Muscle of back (tissue), 11 donors: ENCODE data around the gene SMIM41. TPM values are rescaled to one million over a fixed set of nuclear protein-coding genes. Genes with fewer than 3 reads are reported as not detected.
A peak's percentile ranks its signal among the peaks of the same experiment; 100 is the strongest.

Experiments used
- DNase-seq, 3 donors: peaks; one replicate each; pipeline versions ENCODE4 v3.0.0 to v3.0.0-alpha.2; 2013
- polyA plus RNA-seq, 10 donors: library from polyadenylated mRNA; unstranded; fragments of 120-200 nt; gene quantifications; one replicate each; pipeline ENCODE4 v1.2.1, GENCODE V29; 2013; ENCODE audit not compliant: insufficient read length in 10 of 10

SMIM41 gene
- polyA plus RNA-seq, 10 donors = 0.16 to 0.36 (median 0.20) TPM; not detected in 6

GRCh38 chr12:52062167-52063081, 17.1 kb upstream of the SMIM41 start:
- DNase-seq = peak in 1 of 3 donors; percentile 57

DNA sequence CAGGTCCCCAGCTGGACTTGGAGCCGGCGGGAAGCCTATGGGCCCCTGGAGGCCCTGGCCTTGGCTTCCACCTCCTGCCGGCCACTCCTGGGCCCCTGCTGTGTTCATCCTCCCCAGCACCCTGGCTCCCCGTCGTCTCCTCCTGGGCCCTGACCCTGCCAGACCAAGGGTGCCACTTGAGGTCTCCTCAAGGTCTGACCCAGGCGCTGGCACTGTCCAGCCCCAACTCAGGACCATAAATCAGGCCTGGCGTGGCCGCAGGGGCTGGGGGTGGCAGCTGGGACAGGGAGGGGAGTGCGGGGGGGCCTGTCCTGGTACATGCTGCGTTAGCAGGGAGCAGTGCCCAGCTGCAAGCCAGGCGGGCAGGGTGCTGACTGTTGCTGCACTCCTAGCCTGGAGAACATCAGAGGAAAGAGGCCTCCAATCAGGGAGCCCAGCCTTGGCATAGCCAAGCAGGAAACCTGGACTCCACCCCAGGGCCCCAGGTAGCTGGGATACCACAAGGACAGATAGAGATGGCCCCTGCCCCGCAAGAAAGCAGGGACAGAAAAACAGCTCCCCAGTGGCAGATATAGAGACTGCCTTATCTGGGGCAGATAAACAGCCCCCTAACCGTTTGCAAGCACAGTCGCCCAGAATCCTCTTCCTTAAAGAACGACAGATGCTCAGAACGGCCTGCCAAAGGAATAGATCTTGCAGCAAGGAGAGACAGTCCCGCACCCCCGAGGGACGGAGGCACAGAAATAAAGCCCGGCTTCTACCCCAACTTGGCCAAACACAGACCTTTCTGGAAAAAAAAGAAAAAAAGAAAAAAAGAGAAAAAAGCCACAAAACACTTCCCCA, 16.2 kb upstream of the SMIM41 start:
- DNase-seq = peak in 1 of 3 donors; percentile 36

DNA sequence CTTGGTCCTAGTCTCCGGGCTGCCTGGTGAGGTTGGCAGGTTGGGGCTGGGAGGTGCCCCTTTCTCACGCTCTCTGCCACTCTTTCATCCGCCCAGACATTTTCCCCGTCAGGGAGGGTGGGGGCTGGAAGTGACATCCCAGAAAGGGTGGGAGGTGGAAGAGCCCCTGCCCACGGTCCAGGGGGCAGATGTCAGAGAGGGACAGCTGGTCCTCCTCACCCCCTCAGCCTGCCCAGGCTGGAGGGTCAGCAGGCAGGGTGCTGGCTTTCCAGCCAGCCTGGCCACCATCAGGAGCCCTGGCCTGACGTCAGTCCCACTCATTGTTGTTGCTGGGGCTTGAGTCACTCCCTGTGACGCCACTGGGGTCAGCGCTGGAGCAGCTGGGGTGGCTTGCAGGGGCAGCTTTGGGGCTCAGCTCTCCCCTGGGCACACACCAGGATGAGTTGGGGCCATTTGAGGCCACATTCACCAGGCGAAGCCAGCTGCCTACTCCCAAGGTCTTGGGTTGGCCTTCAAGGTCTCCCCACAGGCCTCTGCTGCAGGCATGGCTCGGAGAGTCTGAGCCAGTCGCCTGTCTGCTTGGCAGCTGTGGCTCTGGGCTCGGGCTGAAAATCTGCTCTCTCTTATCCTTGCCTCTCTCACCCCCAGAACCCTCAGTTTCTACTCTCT, 15.4 kb upstream of the SMIM41 start:
- peak in 1 of 3 donors; percentile 64 for DNase-seq

- peak in 1 of 3 donors; percentile 1 for DNase-seq
Observed at GRCh38 chr12:52066346-52067080, 13.0 kb upstream of the SMIM41 start.

GRCh38 chr12:52067081-52067374, 12.5 kb upstream of the SMIM41 start:
- DNase-seq = peak in 1 of 3 donors; percentile 3

- DNase-seq = peak; percentile 95 to 98 (median 95)
Observed at GRCh38 chr12:52069327-52070184, 9.9 kb upstream of the SMIM41 start, which contains the start of gene ATG101. TSS of gene ATG101 (plus strand) at chr12:52069978. CDS start at chr12:52073651, 3,673 bp downstream.

DNA sequence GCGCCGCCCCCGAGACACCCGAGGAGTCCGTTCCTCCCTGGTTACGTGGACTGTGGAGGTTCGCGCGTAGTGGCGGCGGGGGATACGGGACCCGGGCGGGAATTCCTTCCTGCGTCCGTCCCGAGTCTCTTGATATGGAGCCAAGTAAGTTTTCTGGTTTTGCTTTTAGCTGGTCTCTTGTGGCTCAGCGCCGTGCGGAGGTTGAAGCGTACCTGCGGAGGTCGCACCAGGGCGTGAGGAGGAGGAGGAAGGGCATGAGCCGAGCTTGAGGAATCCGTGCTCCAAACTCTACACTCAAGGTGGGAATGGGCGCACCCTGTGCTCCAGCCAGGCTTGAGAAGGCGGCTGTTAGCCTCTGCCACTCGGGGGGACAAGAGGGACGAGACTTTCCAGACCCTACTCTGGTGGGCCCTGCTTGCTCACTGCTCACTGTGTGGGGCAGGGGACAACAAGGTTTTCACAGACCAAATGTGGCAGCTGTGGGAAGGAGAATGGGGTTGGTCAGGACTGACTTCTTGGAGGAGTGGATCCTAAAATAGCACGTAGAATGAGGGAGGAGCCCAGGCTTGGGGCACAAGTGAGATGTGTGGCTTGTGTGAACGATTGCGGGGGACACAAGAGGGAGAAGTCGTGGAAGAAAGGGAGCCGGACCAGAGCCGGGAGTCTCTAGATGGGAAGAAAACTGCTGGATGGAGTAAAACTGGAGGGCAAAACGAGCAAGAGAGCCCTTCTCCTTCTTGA, 9.1 kb upstream of the SMIM41 start:
- DNase-seq = peak in 1 of 3 donors; percentile 25

- DNase-seq = peak in 1 of 3 donors; percentile 35
Observed at GRCh38 chr12:52073531-52074381, 5.7 kb upstream of the SMIM41 start.

DNA sequence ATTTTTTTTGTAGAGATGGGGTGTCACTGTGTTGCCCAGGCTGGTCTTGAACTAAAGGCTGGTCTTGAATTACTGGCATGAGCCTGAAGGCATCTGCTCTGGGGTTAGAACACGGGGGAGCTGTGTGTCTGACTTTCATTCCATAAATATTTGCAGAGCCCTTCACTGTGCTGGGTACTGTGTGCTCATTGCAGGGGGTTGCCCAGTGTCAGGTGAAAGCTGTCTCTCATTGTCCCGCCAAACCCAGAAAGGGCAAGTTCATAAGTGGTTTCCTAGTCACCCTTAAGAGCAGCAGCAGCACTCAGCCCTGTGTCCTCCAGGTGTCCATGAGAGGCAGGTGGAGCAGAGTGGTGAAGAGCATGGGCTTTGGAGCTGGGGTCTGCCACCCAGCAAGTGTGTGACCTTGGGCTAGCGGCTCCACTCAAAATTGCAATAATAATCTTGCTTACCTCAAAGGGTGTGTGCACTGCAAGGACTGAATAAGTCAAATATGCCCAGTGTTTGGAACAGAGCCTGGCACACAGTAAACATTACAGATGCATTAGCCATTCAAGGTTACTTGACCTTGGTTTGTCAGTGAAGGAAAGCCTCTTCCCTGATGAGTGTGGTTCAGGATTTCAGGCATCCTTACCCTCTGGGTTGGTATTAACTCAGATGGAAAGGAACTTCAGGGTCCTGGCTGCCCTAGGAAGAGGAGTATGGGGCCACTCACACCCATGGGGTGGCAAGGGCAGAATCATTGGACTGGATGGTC, 4.4 kb upstream of the SMIM41 start:
- DNase-seq = no peak

GRCh38 chr12:52076811-52077210, 2.7 kb upstream of the SMIM41 start:
- DNase-seq = no peak

GRCh38 chr12:52078276-52078675, 1.2 kb upstream of the SMIM41 start:
- DNase-seq = peak in 1 of 3 donors; percentile 5

GRCh38 chr12:52080403-52081251, 1.1 kb downstream of the SMIM41 start:
- peak in 1 of 3 donors; percentile 33 for DNase-seq

- peak in 2 of 3 donors; percentile 59 to 74 for DNase-seq
Observed at GRCh38 chr12:52081263-52081733, 1.8 kb downstream of the SMIM41 start.

- peak in 2 of 3 donors; percentile 62 to 84 for DNase-seq
Observed at GRCh38 chr12:52082026-52082668, 2.6 kb downstream of the SMIM41 start.

- DNase-seq = peak in 1 of 3 donors; percentile 36
Observed at GRCh38 chr12:52082669-52082987, 3.1 kb downstream of the SMIM41 start.

GRCh38 chr12:52082988-52083637, 3.6 kb downstream of the SMIM41 start:
- DNase-seq = peak; percentile 35 to 84 (median 50)
